Measurements from ENCODE around the gene ARID3C. TPM values are rescaled to one million over a fixed set of nuclear protein-coding genes. Genes with fewer than 3 reads are reported as not detected.

Gene ARID3C
- total RNA-seq, 1 donor from 2014 or later = 0.29 TPM

GRCh38 chr9:34579808-34580163 is 49.1 kb downstream of the ARID3C start:
- DNase-seq (ENCODE audit: extremely low read depth, low read depth, low spot score) = no peak

- no peak for DNase-seq (ENCODE audit: extremely low read depth, low read depth, low spot score)
These were observed 49.6 kb downstream of the ARID3C start for GRCh38 chr9:34579104-34579807.

GRCh38 chr9:34578241-34579103 is 50.4 kb downstream of the ARID3C start:
- DNase-seq (ENCODE audit: extremely low read depth, low read depth, low spot score) = no peak

- no peak for DNase-seq (ENCODE audit: extremely low read depth, low read depth, low spot score)
These were observed 51.2 kb downstream of the ARID3C start for GRCh38 chr9:34577400-34578240.

- no peak for DNase-seq (ENCODE audit: extremely low read depth, low read depth, low spot score)
These were observed 52.1 kb downstream of the ARID3C start for GRCh38 chr9:34576597-34577399.

GRCh38 chr9:34575862-34576596 is 52.8 kb downstream of the ARID3C start:
- no peak for DNase-seq (ENCODE audit: extremely low read depth, low read depth, low spot score)

GRCh38 chr9:34575241-34575640 is 53.6 kb downstream of the ARID3C start:
- DNase-seq (ENCODE audit: extremely low read depth, low read depth, low spot score) = no peak

GRCh38 chr9:34574571-34574970 is 54.3 kb downstream of the ARID3C start:
- no peak for DNase-seq (ENCODE audit: extremely low read depth, low read depth, low spot score)

- no peak for DNase-seq (ENCODE audit: extremely low read depth, low read depth, low spot score)
These were observed 55.1 kb downstream of the ARID3C start for GRCh38 chr9:34573599-34574325.

- no peak for DNase-seq (ENCODE audit: extremely low read depth, low read depth, low spot score)
These were observed 56.2 kb downstream of the ARID3C start for GRCh38 chr9:34572628-34573027.

GRCh38 chr9:34572092-34572491 is 56.8 kb downstream of the ARID3C start:
- DNase-seq (ENCODE audit: extremely low read depth, low read depth, low spot score) = no peak

GRCh38 chr9:34571481-34571810 is 57.4 kb downstream of the ARID3C start:
- DNase-seq (ENCODE audit: extremely low read depth, low read depth, low spot score) = no peak

Other genes starting within 250 kb of the ARID3C start
- 37.5 and 49.8 TPM in 2 replicates for gene FAM219A, start 170.5 kb downstream of the ARID3C start, total RNA-seq
- not detected in 2 replicates for gene DNAI1, start 170.3 kb downstream of the ARID3C start, total RNA-seq
- gene ENHO, start 106.1 kb downstream of the ARID3C start, total RNA-seq = not detected in 2 replicates
- not detected in 2 replicates for gene CNTFR, start 39.3 kb downstream of the ARID3C start, total RNA-seq
- gene RPP25L, start 17.0 kb downstream of the ARID3C start, total RNA-seq = 17.5 and 21.5 TPM in 2 replicates
- gene DCTN3, start 8.6 kb downstream of the ARID3C start, total RNA-seq = 97.1 and 138 TPM in 2 replicates
- gene SIGMAR1, start 8.7 kb upstream of the ARID3C start, total RNA-seq = 105 and 134 TPM in 2 replicates
- 29.9 and 39.8 TPM in 2 replicates for gene GALT, start 17.6 kb upstream of the ARID3C start, total RNA-seq
- gene IL11RA, start 23.1 kb upstream of the ARID3C start, total RNA-seq = 5.7 and 9.3 TPM in 2 replicates
- not detected in 2 replicates for gene CCL27, start 33.6 kb upstream of the ARID3C start, total RNA-seq
- not detected in 2 replicates for gene CCL19, start 62.2 kb upstream of the ARID3C start, total RNA-seq
- 0.19 and 0.64 TPM in 2 replicates for gene CCL21, start 81.1 kb upstream of the ARID3C start, total RNA-seq